GM18519 (cell line): ENCODE results near the gene SENP2.
"Not testable (repeated sequence)": the region's sequence is repeated elsewhere in the genome, so short reads cannot be mapped to it uniquely, and the experiment has no call there.

ENCODE experiments used
- ATAC-seq: cut with Tn5 transposase; IDR thresholded peaks from one replicate; pipeline ENCODE4 v1.9.1; 2021; ENCODE audit warnings: mild to moderate bottlenecking, moderate library complexity; ENCODE audit not compliant: unreplicated experiment, low FRiP score

The SENP2 gene

DNA sequence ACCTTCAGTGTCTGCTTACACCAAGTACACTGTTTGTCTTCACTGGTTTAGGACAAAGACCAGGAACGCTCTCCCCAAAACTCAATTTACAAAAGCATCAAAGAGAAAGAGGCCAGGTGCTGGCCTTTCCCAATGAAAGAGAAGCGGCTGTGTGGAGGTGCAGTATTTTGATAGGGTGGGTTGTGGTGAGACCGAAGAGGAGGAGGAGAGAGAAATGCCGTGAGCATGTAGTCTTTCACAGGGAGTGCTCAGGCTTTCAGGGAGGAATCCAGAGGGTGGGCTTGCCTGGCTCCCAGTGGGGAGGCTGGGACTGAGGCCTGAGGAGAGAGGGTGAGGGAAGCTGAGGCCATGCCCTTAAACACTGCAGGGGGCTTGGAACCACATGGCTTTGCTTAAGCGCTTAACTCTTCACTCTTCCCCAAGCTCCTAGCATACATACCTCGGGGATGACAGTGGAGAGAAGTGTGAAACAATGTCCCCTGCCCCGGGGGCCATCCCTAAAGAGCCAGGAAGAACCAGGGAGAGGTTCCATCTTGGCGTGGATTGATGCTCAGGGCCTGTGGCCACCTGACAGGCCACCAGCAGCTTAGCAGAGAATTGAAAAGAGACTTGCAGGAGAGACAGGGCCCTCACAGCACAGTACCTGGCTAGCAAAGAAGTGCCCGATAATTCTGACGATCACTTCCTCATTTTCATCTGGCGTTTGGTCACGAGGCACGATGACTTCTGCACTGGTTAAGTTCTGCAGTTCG lies 60.5 kb downstream of the SENP2 start:
- ATAC-seq, result no peak

DNA sequence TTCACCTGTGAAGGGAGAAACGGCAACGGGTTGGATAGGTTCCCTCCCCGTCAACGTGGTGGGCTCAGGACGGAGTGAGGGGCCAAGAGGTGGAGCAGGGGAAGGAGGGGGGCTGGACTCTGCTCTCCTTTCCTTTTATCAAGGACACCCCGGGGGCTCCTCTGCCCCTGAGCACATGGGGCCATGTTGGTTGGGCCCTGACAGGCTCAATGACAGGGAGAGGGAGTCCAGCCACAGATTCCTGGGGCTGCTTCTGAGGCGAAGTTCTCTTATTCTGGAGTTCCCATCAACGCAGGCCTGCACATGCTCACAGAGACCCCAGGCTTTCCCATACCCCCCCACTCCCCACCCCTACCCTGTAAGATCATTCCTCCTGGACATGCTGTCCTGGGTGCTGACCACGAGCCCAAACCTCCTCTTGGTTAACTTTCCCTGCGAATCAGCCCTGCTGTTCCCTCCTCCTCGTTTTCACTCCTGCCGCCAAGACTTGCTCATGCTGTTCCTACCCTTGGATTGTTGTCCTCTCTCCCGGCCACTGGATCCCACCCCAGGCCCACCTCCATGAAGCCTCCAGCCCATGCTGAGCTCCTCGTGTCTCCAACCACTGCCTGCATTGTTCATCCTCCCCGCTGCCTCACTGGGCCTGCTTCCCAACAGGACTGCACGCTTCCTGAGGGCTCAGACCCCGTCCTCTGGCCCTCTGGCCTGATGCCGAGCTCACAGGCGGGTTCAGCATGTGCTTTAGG lies 61.2 kb downstream of the SENP2 start:
- no peak for ATAC-seq

DNA sequence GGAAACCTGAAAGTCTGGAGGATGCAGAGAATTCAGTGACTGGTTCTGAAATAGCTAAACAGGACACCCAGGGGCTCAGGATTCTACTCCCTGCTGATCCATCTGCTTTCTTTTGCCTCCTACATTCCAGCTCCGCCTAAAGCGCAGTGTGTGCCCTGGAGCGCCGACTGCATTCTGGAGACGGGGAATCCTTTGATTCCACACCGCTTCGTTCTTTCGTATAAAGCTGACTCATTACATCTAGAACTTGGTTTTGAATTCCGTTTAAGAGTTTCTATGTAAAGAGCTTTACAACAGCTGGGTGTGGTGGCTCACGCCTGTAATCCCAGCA lies 61.8 kb downstream of the SENP2 start:
- ATAC-seq, result no peak

DNA sequence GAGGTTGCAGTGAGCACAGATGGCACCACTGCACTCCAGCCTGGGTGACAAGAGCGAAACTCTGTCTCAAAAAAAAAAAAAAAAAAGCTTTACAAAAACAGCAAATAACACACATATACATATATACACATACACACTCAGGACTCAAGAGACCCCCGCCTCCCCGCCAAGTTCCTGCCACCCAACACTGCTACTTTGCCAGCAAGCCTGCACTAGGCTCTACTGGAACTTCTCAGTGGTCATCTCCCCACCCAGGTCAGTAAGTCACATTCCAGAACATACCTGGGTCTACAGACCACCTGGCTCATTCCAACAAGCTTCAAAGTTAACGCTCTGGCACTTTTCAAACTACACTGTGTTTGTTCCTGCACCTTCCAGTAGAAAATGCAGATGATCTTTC lies 62.3 kb downstream of the SENP2 start:
- no peak for ATAC-seq

DNA sequence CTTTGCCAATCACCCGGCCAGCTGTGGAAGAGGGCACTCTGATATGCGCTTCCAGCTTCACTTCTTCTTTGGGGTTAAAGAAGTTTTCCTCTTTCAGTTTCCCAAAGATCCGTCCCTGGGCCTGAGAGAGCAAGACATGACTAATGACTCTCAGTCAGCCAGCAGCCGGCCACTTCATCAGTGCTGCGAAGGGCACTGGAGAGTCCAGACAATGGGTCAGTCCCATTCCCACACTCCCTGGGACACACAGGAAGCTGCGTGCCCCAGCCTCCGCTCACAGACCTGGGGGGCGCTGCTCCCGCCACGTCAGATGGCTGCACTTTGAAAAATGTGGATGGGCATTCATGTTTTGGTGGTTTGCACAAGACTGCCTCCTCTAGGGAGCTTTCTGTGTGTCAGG lies 63.3 kb downstream of the SENP2 start:
- no peak for ATAC-seq

DNA sequence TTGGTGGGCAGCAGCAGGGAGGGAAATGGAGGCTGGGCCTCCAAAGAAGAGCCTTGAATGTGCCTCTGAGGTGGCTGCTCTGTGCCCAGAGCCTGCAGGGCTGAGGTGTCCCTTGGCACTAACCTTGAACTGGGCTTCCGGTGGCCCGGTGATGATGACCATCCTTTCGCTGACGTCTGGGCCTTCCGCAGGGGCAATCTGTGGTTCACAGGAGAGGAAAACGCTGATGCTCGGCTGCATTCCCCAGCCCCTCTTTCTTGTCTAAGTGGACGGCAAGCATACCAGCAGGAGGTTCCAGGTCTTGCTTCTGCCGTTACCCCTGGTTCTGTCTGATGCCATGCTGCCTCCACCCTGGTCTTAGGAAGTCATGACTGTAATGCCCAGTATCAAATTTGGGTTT lies 65.9 kb downstream of the SENP2 start:
- no peak for ATAC-seq

DNA sequence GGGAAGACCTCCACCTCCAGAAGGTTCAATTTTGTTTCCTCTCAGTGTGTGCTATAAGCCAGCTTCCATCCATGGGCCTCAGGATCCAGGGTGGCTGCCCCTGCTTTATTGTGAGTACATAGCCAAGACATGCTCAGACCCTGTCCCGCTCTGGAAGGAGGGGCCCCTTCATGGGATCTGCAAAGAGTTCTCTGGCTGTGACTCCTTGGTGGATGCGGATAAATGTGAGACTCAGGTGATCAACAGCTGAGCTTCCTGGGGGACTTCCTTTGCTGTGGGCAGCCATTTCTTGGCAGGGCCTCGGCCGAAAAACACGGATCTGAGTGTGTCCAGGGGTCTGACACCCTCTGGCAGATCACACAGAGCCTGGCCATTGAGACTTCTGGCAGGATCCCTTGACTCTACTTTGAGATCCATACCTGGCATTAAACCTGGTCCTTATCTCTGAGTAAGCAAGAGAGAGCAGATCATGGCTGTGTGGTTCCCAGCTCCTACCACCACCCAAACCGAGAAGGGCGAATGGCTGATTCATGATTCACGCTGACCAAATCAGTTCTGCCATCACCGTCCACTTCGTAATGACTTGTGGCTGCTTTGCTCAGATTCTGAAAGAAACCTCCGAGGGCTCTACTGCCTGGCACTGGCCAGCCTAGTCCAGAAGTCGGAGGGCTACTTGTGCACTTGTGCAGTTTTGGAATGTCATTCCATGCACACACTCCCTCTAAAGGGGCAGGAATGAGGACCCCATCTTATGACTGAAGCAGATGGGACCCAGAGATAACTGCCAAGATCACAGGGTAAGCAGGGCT lies 68.1 kb downstream of the SENP2 start:
- no peak for ATAC-seq

DNA sequence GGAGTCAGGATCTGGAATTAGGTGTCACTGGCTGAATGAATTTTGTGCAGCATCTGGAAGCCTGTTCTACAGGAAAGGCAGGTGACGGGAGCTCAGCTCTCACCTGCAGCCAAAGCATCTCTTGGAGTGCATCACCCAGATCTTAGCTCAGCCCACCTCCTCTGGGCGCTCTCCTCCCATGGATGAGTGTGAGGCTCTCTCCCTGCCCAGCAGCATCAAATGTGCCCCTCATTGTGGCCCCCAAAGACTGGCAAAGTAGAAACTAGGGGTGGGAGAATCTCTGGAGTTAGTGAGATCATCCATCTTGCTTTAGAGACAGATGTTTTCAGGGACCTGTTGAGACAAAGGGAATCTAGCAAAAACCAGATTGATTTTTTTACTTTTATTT lies 68.7 kb downstream of the SENP2 start:
- no peak for ATAC-seq

DNA sequence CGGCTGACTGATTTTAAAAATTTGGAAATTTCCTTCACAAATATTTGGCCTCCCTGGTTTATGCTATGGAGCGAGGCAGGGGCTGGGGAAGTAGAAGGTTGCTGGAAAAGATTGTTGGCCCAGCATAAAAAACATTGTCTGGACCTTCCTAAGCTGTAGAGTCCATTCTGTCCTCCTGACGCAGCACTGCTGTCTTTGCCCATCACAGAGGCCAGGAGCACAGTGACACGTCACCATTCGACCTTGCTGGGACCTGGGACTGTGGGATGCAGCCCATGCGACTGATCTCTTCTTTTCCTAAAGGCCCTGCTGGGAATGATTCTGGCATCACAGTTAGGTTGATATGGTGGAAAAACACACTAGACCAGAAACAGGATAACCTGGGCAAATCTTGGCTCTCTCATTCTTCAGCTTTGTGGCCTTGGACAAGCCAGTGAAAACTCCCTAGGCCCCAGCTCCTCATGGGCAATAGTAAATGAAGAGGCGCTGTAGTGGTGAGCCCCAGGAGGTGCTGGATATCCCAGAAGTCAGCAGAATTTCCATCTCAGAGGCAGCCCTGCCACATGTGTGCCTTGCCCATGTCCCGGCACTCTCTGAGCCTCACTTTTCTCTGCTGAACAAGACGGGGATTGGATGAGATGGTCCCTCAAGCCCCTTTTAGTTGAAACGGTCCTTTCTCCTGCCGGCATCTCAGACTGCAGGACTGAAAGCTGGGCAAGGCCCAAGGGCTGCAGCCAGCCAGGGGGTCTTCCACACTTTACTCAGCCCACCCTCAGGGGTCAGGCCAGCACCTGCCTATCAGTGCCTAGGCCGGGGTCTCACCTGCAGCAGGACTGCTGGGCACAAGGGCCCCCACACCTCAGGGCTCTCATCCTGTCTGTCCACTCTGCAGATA lies 69.6 kb downstream of the SENP2 start:
- no peak for ATAC-seq

DNA sequence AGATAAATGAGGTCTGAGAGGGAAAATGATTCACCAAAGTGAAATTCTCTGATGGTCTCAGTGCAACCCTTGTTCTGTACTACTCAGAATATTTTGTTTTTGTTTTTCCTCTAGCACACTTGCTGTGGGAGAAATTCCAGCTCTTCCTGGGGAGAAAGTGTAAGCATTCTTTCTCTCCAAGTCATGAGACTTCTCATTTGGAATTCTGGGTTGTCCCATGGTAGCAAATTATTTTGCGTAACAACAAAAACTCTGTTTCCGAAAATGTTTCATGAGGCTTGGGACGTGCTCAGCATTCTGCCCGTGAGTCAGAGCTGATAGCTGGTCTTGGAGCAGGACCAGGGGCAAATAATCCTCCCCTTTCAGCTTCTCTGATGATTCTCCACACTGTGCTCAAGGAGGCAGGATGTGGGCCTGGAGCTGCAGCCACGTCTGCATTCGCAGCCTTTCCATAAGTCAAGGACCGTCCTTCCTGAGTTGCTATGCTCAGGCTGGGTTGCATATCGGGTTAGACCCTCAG lies 70.3 kb downstream of the SENP2 start:
- ATAC-seq, result no peak

DNA sequence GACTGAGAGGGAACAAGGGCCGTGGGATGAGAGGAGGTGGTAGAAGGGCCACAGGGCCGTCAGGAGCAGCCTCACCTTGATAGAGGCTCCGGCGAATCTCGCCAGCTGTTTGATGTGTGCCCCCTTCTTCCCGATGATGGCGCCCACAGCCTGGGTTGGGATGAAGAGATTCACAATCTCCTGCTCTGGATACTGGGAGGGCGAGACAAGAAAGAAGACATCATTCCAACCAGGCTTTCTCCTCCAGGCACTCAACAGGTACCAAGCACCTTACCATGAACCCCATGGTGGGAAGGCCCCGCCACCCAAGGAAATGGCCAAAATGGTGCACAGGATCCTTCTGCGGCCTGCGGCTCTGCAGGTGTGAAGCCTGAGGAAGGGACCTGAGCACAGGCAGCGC lies 71.1 kb downstream of the SENP2 start:
- ATAC-seq, result no peak

DNA sequence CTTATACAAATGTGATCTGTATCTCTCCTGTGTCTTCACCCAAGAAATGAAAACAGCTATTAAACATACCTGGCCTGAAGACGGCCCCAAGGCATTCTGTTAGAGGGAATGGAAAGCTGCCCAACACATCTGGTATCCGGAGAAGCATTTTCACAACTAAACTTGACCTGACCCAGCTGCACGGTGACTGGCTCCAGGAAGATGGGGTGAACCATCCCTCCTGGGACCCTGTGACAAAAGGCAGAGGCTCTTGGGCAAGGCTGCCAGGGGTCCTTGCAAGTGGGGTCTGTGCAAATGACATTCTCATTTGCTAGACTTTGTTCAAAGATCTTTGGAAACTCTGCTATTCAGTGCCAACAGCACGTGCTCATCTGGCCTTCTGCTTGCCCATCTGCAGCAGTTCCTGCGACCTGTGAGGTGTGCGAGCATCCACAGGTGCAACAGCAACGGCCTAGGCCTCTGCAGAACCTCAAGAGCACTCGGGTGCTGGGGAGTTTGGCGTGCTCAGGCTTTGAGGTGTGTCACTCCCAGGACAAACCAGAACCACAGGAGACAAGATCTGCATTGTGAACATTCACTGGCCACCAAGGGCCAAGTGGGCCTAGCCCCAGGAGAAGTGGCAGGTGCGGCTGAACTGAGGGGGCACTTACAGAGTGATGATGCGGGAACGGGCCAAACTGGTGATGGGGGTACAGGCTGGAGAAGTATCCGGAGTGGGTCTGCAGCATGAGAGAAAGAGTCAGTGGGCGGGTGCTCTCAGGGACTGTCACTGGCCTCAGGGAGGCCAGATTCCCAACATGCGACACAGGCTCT lies 71.8 kb downstream of the SENP2 start:
- ATAC-seq, result no peak

DNA sequence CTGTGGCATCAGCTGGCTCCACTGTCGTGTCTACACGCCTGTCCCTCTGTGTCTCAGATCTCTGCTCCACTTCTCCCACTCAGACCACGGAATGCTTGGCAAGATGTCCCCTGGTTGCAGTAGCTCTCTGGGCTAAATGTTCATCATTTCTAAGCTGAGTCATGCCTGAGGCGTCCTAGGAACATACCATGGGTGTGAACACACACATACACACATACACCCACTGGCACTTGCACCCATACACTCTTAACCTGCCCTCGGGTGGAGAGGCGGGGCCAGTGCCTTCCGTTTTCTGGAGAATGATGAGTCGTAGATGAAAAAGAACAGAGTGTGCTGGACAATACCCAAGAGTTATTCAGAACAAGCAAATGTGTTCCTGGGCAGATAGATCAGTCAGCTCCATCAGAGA lies 72.4 kb downstream of the SENP2 start:
- no peak for ATAC-seq

DNA sequence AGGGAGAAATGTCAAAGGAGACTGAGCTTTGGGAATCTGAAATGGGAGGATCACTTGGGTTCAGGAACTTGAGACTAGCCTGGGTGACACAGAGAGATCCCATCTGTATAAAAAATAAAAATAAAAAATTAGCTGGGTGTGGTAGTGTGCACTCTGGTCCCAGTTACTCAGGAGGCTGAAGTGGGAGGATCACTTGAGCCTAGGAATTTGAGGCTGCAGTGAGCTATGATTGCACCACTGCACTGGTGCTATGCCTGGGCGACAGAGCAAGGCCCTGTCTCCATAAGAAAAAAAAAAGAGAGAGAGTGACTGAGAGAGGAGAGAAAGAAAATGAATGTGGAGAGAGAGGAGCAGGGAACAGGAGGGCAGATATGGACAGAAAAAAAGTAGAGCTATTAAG lies 72.8 kb downstream of the SENP2 start:
- ATAC-seq, result no peak

DNA sequence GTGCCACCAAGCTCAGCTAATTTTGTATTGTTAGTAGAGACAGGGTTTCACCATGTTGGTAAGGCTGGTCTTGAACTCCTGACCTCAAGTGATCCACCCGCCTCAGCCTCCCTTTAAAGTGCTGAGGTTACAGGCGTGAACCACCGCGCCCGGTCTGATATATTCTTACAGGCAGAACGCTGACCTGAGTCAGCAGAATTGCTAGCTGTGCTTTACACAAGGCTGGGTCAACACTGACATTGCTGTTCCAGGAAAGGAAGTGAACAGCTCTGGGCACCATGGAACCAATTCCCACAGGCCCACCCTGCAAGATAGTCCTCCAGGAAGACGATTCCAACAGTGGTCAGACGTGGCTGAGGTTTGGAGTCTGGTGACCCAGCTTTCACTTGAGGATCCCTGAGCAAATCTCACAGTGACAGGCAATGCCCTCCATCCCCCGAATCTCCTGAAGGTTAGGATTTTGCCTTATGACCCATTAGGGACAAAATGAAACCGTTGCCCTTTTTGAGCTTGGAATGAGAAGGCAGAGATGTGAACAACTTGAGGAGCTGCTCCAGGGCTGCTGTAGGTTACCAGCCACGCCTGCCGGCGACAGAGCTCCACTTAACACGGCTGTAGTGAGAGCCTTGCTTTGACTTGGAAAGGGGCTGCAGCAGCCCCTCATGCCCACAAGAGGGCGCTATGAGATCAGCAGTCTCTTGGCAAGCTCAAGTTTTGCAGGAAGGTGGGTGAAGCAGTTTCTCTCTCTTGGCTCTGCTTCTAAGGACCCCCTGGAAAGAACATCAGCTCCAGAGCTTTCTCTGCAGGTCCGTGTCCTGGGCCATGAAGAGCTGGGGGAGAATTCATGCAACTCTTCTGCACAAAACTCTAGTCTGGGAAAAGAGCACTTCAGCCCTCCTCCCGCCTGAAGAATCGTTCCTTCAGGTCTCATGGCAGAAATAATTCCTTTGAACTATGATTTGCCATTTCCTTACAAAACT lies 74.1 kb downstream of the SENP2 start:
- ATAC-seq, result peak; percentile 77

DNA sequence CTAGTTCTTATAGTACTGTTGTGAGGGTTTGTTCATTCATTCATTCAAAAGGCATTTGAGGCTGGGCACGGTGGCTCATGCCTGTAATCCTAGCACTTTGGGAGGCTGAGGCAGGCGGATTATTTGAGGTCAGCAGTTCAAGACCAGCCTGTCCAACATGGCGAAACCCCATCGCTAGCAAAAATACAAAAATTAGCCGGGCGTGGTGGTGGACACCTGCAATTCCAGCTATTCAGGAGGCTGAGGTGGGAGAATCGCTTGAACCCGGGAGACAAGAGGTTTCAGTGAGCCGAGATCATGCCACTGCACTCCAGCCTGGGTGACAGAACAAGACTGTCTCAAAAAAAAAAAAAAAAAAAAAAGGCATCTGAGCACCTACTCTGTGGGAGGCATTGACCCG lies 75.2 kb downstream of the SENP2 start:
- ATAC-seq, result not testable (repeated sequence)

DNA sequence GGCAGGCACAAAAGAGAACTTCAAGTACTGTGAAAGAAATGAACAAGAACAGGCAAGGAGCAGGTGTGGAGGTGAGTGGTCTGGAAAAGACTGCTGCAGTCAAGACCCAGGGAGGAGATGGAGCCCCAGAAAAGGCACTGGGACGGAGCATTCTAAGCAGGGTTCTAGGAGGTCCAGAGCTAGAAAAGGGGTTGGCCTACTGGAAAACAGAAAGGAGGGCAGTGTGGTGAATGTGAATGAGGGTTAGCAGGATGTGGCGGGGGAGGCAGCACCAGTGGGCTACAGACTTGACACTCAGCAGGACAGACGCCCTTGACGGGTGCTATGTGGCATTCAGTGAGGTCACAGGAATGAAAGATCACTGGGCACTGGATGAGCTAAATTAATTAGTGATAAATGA lies 75.7 kb downstream of the SENP2 start:
- no peak for ATAC-seq

DNA sequence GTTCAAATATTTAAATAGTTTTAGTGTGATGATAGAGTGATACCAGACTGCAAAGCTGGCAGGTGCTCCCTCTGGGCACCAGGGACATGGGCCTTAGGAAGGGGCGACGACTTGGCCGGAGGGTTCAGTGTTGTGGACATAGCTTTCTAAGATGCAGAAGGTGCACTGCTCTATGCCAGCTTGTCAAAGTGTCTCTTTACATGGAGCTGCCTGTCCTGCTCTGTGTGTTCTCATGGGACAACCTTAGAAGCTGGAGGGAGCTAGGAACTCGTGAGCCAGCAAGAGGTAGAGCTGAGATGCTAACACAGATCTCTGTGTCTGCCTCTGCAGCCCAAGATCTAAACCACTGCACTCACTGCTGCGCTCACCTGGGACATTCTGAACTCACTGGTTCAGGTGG lies 77.8 kb downstream of the SENP2 start:
- ATAC-seq, result no peak
